Stimulated activated naive CD8-positive, alpha-beta T cell treated with anti-CD3 and anti-CD28 coated beads, Interleukin-15, Interleukin-2, amounts not matched to agents 100 ng/mL and 50 ng/mL, for 24 hours (primary cell): Measurements from ENCODE around the gene CD34.

Experiments used
- H3K27ac Mint-ChIP-seq: one replicate; pipeline ENCODE4 v1.8.0; 2021; ENCODE audit warnings: mild to moderate bottlenecking, mixed read lengths
- H3K27me3 Mint-ChIP-seq: one replicate; pipeline ENCODE4 v1.8.0; 2021; ENCODE audit warnings: mixed read lengths
- H3K36me3 Mint-ChIP-seq: one replicate; pipeline ENCODE4 v1.8.0; 2021; ENCODE audit warnings: low read depth, mixed read lengths
- H3K4me1 Mint-ChIP-seq: one replicate; pipeline ENCODE4 v1.8.0; 2021; ENCODE audit warnings: low read depth, mixed read lengths
- H3K4me3 Mint-ChIP-seq: one replicate; pipeline ENCODE4 v1.8.0; 2021; ENCODE audit warnings: mild to moderate bottlenecking, mixed read lengths
- H3K9me3 Mint-ChIP-seq: one replicate; pipeline ENCODE4 v1.8.0; 2021; ENCODE audit warnings: mixed read lengths

Gene CD34

GRCh38 chr1:207918581-207918980, 7.7 kb upstream of the CD34 start:
- Mint-ChIP-seq H3K36me3 (no peaks in the 10 kb centered on the region), H3K9me3 (no peaks in the 10 kb centered on the region), H3K4me3 (no peak overlapping the region), H3K27ac (no peak overlapping the region), H3K4me1 (no peaks in the 10 kb centered on the region), H3K27me3 (peaks cover 27% of the 10 kb centered on the region)

- Mint-ChIP-seq H3K4me3 (no peak overlapping the region), H3K27me3 (peaks cover 27% of the 10 kb centered on the region), H3K9me3 (no peaks in the 10 kb centered on the region)
Measured at GRCh38 chr1:207918011-207918410, 7.1 kb upstream of the CD34 start.

GRCh38 chr1:207917080-207917479, 6.2 kb upstream of the CD34 start:
- H3K4me1 Mint-ChIP-seq, result no peaks in the 10 kb centered on the region
- no peaks in the 10 kb centered on the region for H3K9me3 Mint-ChIP-seq
- no peak overlapping the region for H3K27ac Mint-ChIP-seq
- no peaks in the 10 kb centered on the region for H3K36me3 Mint-ChIP-seq
- H3K27me3 Mint-ChIP-seq, result peaks cover 35% of the 10 kb centered on the region
- H3K4me3 Mint-ChIP-seq, result no peak overlapping the region

More at GRCh38 chr1:207918011-207918410, 7.1 kb upstream of the CD34 start:
- H3K27ac Mint-ChIP-seq, result no peak overlapping the region
- no peaks in the 10 kb centered on the region for H3K4me1 Mint-ChIP-seq
- H3K36me3 Mint-ChIP-seq, result no peaks in the 10 kb centered on the region

- Mint-ChIP-seq H3K9me3 (no peaks in the 10 kb centered on the region), H3K27ac (no peak overlapping the region), H3K4me1 (peaks cover 20% of the 10 kb centered on the region), H3K36me3 (no peaks in the 10 kb centered on the region), H3K4me3 (no peak overlapping the region), H3K27me3 (peaks cover 59% of the 10 kb centered on the region)
Measured at GRCh38 chr1:207913951-207914350, 3.0 kb upstream of the CD34 start.

- Mint-ChIP-seq H3K4me1 (peaks cover 20% of the 10 kb centered on the region), H3K9me3 (no peaks in the 10 kb centered on the region), H3K27ac (no peak overlapping the region), H3K27me3 (peaks cover 61% of the 10 kb centered on the region), H3K4me3 (peak overlapping the region; percentile 47), H3K36me3 (no peaks in the 10 kb centered on the region)
Measured at GRCh38 chr1:207911856-207912760, 1.2 kb upstream of the CD34 start.

- no peaks in the 10 kb centered on the region for H3K9me3 Mint-ChIP-seq
- H3K27me3 Mint-ChIP-seq, result peaks cover 57% of the 10 kb centered on the region
- peaks cover 20% of the 10 kb centered on the region for H3K4me1 Mint-ChIP-seq
- H3K4me3 Mint-ChIP-seq, result peak overlapping the region; percentile 47
- no peaks in the 10 kb centered on the region for H3K36me3 Mint-ChIP-seq
- peak overlapping the region; percentile 2 for H3K27ac Mint-ChIP-seq
Measured at GRCh38 chr1:207909687-207910086, 1.2 kb downstream of the CD34 start.

- Mint-ChIP-seq H3K27me3 (peaks cover 45% of the 10 kb centered on the region), H3K4me1 (peaks cover 30% of the 10 kb centered on the region), H3K27ac (no peak overlapping the region), H3K9me3 (no peaks in the 10 kb centered on the region), H3K36me3 (no peaks in the 10 kb centered on the region), H3K4me3 (no peak overlapping the region)
Measured at GRCh38 chr1:207908107-207908734, 2.7 kb downstream of the CD34 start.

GRCh38 chr1:207904391-207904790, 6.5 kb downstream of the CD34 start:
- H3K4me3 Mint-ChIP-seq, result no peak overlapping the region
- H3K36me3 Mint-ChIP-seq, result no peaks in the 10 kb centered on the region
- H3K27me3 Mint-ChIP-seq, result peaks cover 9% of the 10 kb centered on the region
- no peak overlapping the region for H3K27ac Mint-ChIP-seq
- peaks cover 13% of the 10 kb centered on the region for H3K4me1 Mint-ChIP-seq
- no peaks in the 10 kb centered on the region for H3K9me3 Mint-ChIP-seq

GRCh38 chr1:207903767-207904166, 7.2 kb downstream of the CD34 start:
- Mint-ChIP-seq H3K27ac (no peak overlapping the region), H3K4me1 (peaks cover 13% of the 10 kb centered on the region), H3K36me3 (no peaks in the 10 kb centered on the region), H3K27me3 (peaks cover 3% of the 10 kb centered on the region), H3K9me3 (no peaks in the 10 kb centered on the region), H3K4me3 (no peak overlapping the region)

- peaks cover 13% of the 10 kb centered on the region for H3K4me1 Mint-ChIP-seq
- no peak overlapping the region for H3K4me3 Mint-ChIP-seq
- H3K36me3 Mint-ChIP-seq, result no peaks in the 10 kb centered on the region
- no peak overlapping the region for H3K27ac Mint-ChIP-seq
- no peaks in the 10 kb centered on the region for H3K9me3 Mint-ChIP-seq
- H3K27me3 Mint-ChIP-seq, result no peaks in the 10 kb centered on the region
Measured at GRCh38 chr1:207903053-207903452, 7.9 kb downstream of the CD34 start.

GRCh38 chr1:207902566-207902965, 8.4 kb downstream of the CD34 start:
- no peaks in the 10 kb centered on the region for H3K36me3 Mint-ChIP-seq
- no peaks in the 10 kb centered on the region for H3K27me3 Mint-ChIP-seq
- peaks cover 13% of the 10 kb centered on the region for H3K4me1 Mint-ChIP-seq
- no peaks in the 10 kb centered on the region for H3K9me3 Mint-ChIP-seq
- H3K4me3 Mint-ChIP-seq, result no peak overlapping the region
- no peak overlapping the region for H3K27ac Mint-ChIP-seq

- Mint-ChIP-seq H3K36me3 (no peaks in the 10 kb centered on the region), H3K4me3 (no peak overlapping the region), H3K27ac (no peak overlapping the region), H3K9me3 (no peaks in the 10 kb centered on the region), H3K4me1 (peaks cover 13% of the 10 kb centered on the region), H3K27me3 (no peaks in the 10 kb centered on the region)
Measured at GRCh38 chr1:207901041-207901653, 9.8 kb downstream of the CD34 start.

- H3K27ac Mint-ChIP-seq, result no peak overlapping the region
Measured at GRCh38 chr1:207898836-207899235, 12.1 kb downstream of the CD34 start.

GRCh38 chr1:207898260-207898659, 12.7 kb downstream of the CD34 start:
- Mint-ChIP-seq H3K9me3 (no peaks in the 10 kb centered on the region), H3K4me1 (peaks cover 3% of the 10 kb centered on the region), H3K4me3 (no peak overlapping the region)

More at GRCh38 chr1:207898836-207899235, 12.1 kb downstream of the CD34 start:
- no peaks in the 10 kb centered on the region for H3K36me3 Mint-ChIP-seq
- H3K27me3 Mint-ChIP-seq, result no peaks in the 10 kb centered on the region
- no peaks in the 10 kb centered on the region for H3K9me3 Mint-ChIP-seq
- no peak overlapping the region for H3K4me3 Mint-ChIP-seq
- H3K4me1 Mint-ChIP-seq, result peaks cover 9% of the 10 kb centered on the region

GRCh38 chr1:207897188-207897587, 13.7 kb downstream of the CD34 start:
- Mint-ChIP-seq H3K4me1 (no peaks in the 10 kb centered on the region), H3K27me3 (no peaks in the 10 kb centered on the region), H3K36me3 (no peaks in the 10 kb centered on the region), H3K9me3 (no peaks in the 10 kb centered on the region), H3K4me3 (no peak overlapping the region), H3K27ac (no peak overlapping the region)

More at GRCh38 chr1:207898260-207898659, 12.7 kb downstream of the CD34 start:
- Mint-ChIP-seq H3K27ac (no peak overlapping the region), H3K27me3 (no peaks in the 10 kb centered on the region), H3K36me3 (no peaks in the 10 kb centered on the region)
